DND-41 (cell line): ENCODE data around the gene GLS.
"Not testable (repeated sequence)": the region's sequence is repeated elsewhere in the genome, so short reads cannot be mapped to it uniquely, and the experiment has no call there.

Experiments
- ATAC-seq: fragments of 200-7000 bp; cut with Tn5 transposase; 3 replicates; pipeline ENCODE4 v1.9.1; 2021; ENCODE audit warnings: low read depth; ENCODE audit not compliant: insufficient read depth
- DNase-seq: peaks from one replicate; pipeline ENCODE4 v3.0.0-alpha.2; 2020
- H2AFZ ChIP-seq: 2 replicates; pipeline ENCODE4 v1.6.0; 2012; ENCODE audit warnings: low read depth, low read length
- H3K27ac ChIP-seq: 2 replicates; pipeline ENCODE4 v1.5.1; 2012; ENCODE audit warnings: low read length, inconsistent platforms
- H3K27me3 ChIP-seq: fragments of 200-600 bp; sonication (generic); 2 replicates; pipeline ENCODE4 v1.6.0; 2012; ENCODE audit warnings: low read length, mild to moderate bottlenecking, inconsistent platforms; ENCODE audit not compliant: insufficient read depth, poor library complexity
- H3K36me3 ChIP-seq: 2 replicates; pipeline ENCODE4 v1.5.1; 2012; ENCODE audit warnings: low read length, inconsistent platforms; ENCODE audit not compliant: insufficient read depth
- H3K4me1 ChIP-seq: 2 replicates; pipeline ENCODE4 v1.5.1; 2012; ENCODE audit warnings: mild to moderate bottlenecking, low read length; ENCODE audit not compliant: insufficient read depth
- H3K4me2 ChIP-seq: 2 replicates; pipeline ENCODE4 v1.6.0; 2012; ENCODE audit warnings: mild to moderate bottlenecking, moderate library complexity, low read length, inconsistent platforms; ENCODE audit not compliant: insufficient read depth
- H3K4me3 ChIP-seq, 2 experiments: fragments of 200-600 bp in 1 of 2; shearing (Covaris generic) in 1 of 2; 2 replicates each; pipeline ENCODE4 v1.5.1; 2012 to 2016; ENCODE audit warnings: inconsistent platforms in 2 of 2, low read length in 2 of 2, mild to moderate bottlenecking in 2 of 2, low read depth in 1 of 2, moderate library complexity in 1 of 2
- H3K79me2 ChIP-seq: 2 replicates; pipeline ENCODE4 v1.6.0; 2012; ENCODE audit warnings: low read length, inconsistent platforms; ENCODE audit not compliant: insufficient read depth
- H3K9ac ChIP-seq: 2 replicates; pipeline ENCODE4 v1.6.0; 2012; ENCODE audit warnings: low read depth, mild to moderate bottlenecking, inconsistent platforms, low read length, moderate library complexity
- H3K9me3 ChIP-seq: 2 replicates; pipeline ENCODE4 v1.5.1; 2012; ENCODE audit warnings: low read length, moderate library complexity, mild to moderate bottlenecking, inconsistent platforms; ENCODE audit not compliant: insufficient read depth, severe bottlenecking
- H4K20me1 ChIP-seq: 2 replicates; pipeline ENCODE4 v1.6.0; 2012; ENCODE audit warnings: low read length; ENCODE audit not compliant: insufficient read depth
- EZH2 ChIP-seq: IDR thresholded peaks from 3 replicates; pipeline ENCODE4 v1.6.1; 2012; ENCODE audit warnings: borderline replicate concordance, low read depth, mild to moderate bottlenecking, moderate library complexity, low read length, inconsistent platforms; ENCODE audit not compliant: severe bottlenecking
- TF ChIP-seq, protein P1 (sequence below): IDR thresholded peaks from 2 replicates; pipeline ENCODE4 v1.5.1; 2012; ENCODE audit warnings: borderline replicate concordance, low read length, moderate library complexity, mild to moderate bottlenecking; ENCODE audit not compliant: poor library complexity, severe bottlenecking; ENCODE audit errors: extremely low read depth

GLS gene

GRCh38 chr2:190953257-190953656 is 72.6 kb downstream of the GLS start:
- H3K27me3 ChIP-seq = no peaks in the 10 kb centered on the region
- no peaks in the 10 kb centered on the region for H3K36me3 ChIP-seq
- H3K9me3 ChIP-seq = no peaks in the 10 kb centered on the region
- no peak for DNase-seq
- H3K4me3 ChIP-seq = no peak overlapping the region
- H3K4me2 ChIP-seq = no peak overlapping the region
- no peaks in the 10 kb centered on the region for H3K79me2 ChIP-seq
- peaks cover 7% of the 10 kb centered on the region for H3K4me1 ChIP-seq
- ATAC-seq = no peak
- no peak overlapping the region for H3K27ac ChIP-seq
- TF ChIP-seq EZH2 = no peak
- TF ChIP-seq, protein P1, sequence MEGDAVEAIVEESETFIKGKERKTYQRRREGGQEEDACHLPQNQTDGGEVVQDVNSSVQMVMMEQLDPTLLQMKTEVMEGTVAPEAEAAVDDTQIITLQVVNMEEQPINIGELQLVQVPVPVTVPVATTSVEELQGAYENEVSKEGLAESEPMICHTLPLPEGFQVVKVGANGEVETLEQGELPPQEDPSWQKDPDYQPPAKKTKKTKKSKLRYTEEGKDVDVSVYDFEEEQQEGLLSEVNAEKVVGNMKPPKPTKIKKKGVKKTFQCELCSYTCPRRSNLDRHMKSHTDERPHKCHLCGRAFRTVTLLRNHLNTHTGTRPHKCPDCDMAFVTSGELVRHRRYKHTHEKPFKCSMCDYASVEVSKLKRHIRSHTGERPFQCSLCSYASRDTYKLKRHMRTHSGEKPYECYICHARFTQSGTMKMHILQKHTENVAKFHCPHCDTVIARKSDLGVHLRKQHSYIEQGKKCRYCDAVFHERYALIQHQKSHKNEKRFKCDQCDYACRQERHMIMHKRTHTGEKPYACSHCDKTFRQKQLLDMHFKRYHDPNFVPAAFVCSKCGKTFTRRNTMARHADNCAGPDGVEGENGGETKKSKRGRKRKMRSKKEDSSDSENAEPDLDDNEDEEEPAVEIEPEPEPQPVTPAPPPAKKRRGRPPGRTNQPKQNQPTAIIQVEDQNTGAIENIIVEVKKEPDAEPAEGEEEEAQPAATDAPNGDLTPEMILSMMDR = no peak
- H3K9ac ChIP-seq = no peak overlapping the region
- H4K20me1 ChIP-seq = no peaks in the 10 kb centered on the region
- H2AFZ ChIP-seq = no peak overlapping the region

GRCh38 chr2:190959911-190960788 is 79.5 kb downstream of the GLS start:
- TF ChIP-seq, protein P1 = no peak
- no peak for TF ChIP-seq EZH2
- Histone ChIP-seq H3K9ac (no peak overlapping the region), H3K4me2 (no peak overlapping the region), H2AFZ (no peak overlapping the region), H3K4me3 (no peak overlapping the region), H4K20me1 (no peaks in the 10 kb centered on the region), H3K79me2 (no peaks in the 10 kb centered on the region), H3K9me3 (no peaks in the 10 kb centered on the region), H3K36me3 (peaks cover 33% of the 10 kb centered on the region), H3K27ac (no peak overlapping the region), H3K4me1 (no peaks in the 10 kb centered on the region), H3K27me3 (no peaks in the 10 kb centered on the region)
- DNase-seq (no peak), ATAC-seq (no peak)

- H3K27me3 ChIP-seq, H3K9me3 ChIP-seq, H3K79me2 ChIP-seq, H3K4me1 ChIP-seq, H3K4me3 ChIP-seq, H3K4me2 ChIP-seq, H2AFZ ChIP-seq, H3K27ac ChIP-seq, H3K9ac ChIP-seq, ATAC-seq, H4K20me1 ChIP-seq, DNase-seq: not testable (repeated sequence)
- peaks cover 42% of the 10 kb centered on the region for H3K36me3 ChIP-seq
Measured at GRCh38 chr2:190961117-190961516, 80.5 kb downstream of the GLS start.

GRCh38 chr2:190961918-190962487 is 81.4 kb downstream of the GLS start:
- Histone ChIP-seq H3K79me2 (no peaks in the 10 kb centered on the region), H3K4me2 (no peak overlapping the region), H3K27ac (no peak overlapping the region), H3K9me3 (no peaks in the 10 kb centered on the region), H4K20me1 (no peaks in the 10 kb centered on the region), H3K4me1 (no peaks in the 10 kb centered on the region), H3K9ac (no peak overlapping the region), H3K27me3 (no peaks in the 10 kb centered on the region), H3K4me3 (no peak overlapping the region), H2AFZ (no peak overlapping the region), H3K36me3 (peaks cover 47% of the 10 kb centered on the region)
- TF ChIP-seq, protein P1 = no peak
- no peak for TF ChIP-seq EZH2
- DNase-seq = no peak
- ATAC-seq = no peak
